Panc1 (cell line): Measurements from ENCODE around the gene CCDC177.

Experiments used
- POLR2AphosphoS5 ChIP-seq: IDR thresholded peaks from 2 replicates; pipeline ENCODE4 v1.6.1; 2012; ENCODE audit warnings: mild to moderate bottlenecking, low read depth, low read length, moderate library complexity
- TF ChIP-seq, protein P1 (sequence below): fragments of 450-650 bp; IDR thresholded peaks from 2 replicates; pipeline ENCODE4 v1.5.1; 2017; ENCODE audit warnings: mild to moderate bottlenecking

DNA sequence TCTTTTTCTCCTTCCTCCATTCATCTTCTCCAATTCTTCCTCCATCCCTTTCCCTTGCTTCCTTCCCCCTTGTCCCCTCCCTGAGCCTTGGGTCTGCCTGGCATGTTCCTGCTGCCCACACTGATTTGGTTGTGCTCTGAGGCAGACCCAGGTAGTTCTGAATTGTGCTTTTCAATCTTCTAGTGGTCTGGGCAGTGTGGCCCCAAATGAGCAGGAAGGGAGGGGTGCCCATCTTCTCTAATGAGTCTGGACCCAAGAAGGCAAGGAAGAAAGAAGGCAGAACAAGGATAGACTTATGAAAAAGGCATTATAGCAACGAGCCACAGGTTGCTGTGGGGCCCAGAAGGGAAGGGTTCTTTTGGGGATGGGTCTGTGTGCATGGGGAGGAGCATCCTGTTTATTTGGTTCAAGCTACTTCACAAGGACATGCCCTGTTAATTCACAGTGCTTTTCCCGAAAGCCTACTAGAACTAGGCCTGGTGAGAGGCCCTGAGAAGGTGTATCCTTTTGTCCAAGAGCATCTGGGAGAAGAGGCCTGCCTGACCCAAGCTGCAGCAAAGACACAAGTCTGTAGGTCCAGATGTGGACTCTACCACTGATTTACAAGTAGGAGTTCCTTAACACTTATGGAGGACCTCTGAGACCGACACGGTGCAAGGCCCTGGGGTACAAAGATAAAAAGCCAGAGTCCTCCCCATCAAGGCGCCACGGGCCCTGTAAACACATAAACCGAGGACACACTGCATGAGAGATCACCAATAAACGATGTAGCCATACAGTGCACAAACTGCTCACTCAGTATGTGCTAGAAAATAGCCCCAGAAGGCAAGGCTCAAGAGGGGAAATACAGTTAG is 35.6 kb upstream of the CCDC177 start:
- TF ChIP-seq, protein P1, sequence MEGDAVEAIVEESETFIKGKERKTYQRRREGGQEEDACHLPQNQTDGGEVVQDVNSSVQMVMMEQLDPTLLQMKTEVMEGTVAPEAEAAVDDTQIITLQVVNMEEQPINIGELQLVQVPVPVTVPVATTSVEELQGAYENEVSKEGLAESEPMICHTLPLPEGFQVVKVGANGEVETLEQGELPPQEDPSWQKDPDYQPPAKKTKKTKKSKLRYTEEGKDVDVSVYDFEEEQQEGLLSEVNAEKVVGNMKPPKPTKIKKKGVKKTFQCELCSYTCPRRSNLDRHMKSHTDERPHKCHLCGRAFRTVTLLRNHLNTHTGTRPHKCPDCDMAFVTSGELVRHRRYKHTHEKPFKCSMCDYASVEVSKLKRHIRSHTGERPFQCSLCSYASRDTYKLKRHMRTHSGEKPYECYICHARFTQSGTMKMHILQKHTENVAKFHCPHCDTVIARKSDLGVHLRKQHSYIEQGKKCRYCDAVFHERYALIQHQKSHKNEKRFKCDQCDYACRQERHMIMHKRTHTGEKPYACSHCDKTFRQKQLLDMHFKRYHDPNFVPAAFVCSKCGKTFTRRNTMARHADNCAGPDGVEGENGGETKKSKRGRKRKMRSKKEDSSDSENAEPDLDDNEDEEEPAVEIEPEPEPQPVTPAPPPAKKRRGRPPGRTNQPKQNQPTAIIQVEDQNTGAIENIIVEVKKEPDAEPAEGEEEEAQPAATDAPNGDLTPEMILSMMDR: no peak
- TF ChIP-seq POLR2AphosphoS5: no peak
